ENCODE results near the gene RIMBP2.

DNA sequence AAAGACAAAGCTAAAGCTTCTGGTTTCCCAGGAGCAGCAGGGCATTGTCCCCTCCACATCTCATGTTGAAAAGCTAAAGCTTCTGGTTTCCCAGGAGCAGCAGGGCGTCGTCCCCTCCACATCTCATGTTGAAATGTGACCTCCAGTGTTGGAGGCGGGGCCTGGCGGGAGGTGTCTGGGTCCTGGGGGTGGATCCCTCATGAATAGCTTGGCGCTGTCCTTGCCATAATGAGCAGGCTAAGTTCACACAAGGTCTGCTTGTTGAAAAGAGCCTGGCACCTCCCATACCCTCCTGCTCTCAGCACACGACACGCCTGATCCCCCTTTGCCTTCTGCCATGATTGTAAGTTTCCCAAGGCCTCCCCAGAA, 254.7 kb downstream of the RIMBP2 start:
- TF ChIP-seq, protein P1, sequence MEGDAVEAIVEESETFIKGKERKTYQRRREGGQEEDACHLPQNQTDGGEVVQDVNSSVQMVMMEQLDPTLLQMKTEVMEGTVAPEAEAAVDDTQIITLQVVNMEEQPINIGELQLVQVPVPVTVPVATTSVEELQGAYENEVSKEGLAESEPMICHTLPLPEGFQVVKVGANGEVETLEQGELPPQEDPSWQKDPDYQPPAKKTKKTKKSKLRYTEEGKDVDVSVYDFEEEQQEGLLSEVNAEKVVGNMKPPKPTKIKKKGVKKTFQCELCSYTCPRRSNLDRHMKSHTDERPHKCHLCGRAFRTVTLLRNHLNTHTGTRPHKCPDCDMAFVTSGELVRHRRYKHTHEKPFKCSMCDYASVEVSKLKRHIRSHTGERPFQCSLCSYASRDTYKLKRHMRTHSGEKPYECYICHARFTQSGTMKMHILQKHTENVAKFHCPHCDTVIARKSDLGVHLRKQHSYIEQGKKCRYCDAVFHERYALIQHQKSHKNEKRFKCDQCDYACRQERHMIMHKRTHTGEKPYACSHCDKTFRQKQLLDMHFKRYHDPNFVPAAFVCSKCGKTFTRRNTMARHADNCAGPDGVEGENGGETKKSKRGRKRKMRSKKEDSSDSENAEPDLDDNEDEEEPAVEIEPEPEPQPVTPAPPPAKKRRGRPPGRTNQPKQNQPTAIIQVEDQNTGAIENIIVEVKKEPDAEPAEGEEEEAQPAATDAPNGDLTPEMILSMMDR (IDR thresholded peaks at IDR 0.05; ENCODE audit: borderline replicate concordance, extremely low read depth, low read length, poor library complexity, severe bottlenecking) = no peak
- no peak for TF ChIP-seq EZH2 (IDR thresholded peaks at IDR 0.05; ENCODE audit: borderline replicate concordance, low read depth, low read length, severe bottlenecking)
